Neural progenitor cell (in vitro differentiated cells): Measurements from ENCODE around the gene TMEM244. TPM values are rescaled to one million over a fixed set of nuclear protein-coding genes. Genes with fewer than 3 reads are reported as not detected.

Experiments used
- DNase-seq: peaks from one replicate; pipeline ENCODE4 v3.0.0-alpha.2; 2016; ENCODE audit warnings: low spot score
- H2AFZ ChIP-seq: fragments of 200-600 bp; sonication (generic); replicated peaks from 2 replicates; pipeline ENCODE4 v1.6.1; 2016; ENCODE audit warnings: antibody characterized with exemption
- H3F3A ChIP-seq: fragments of 200-600 bp; sonication (generic); 2 replicates; pipeline ENCODE4 v1.6.1; 2016; ENCODE audit warnings: antibody characterized with exemption, low read depth
- H3K27ac ChIP-seq: fragments of 200-600 bp; sonication (generic); 2 replicates; pipeline ENCODE4 v1.5.1; 2016; ENCODE audit warnings: mild to moderate bottlenecking
- H3K27me3 ChIP-seq: fragments of 200-600 bp; sonication (generic); 2 replicates; pipeline ENCODE4 v1.6.1; 2016; ENCODE audit warnings: mild to moderate bottlenecking, moderate library complexity
- H3K36me3 ChIP-seq: fragments of 200-600 bp; sonication (generic); 2 replicates; pipeline ENCODE4 v1.5.1; 2016
- H3K4me1 ChIP-seq: fragments of 200-600 bp; sonication (generic); 2 replicates; pipeline ENCODE4 v1.6.1; 2016; ENCODE audit warnings: mixed run types
- H3K4me2 ChIP-seq: fragments of 200-600 bp; sonication (generic); 2 replicates; pipeline ENCODE4 v1.6.1; 2016
- H3K4me3 ChIP-seq: fragments of 200-600 bp; sonication (generic); 2 replicates; pipeline ENCODE4 v1.5.1; 2016
- H3K79me2 ChIP-seq: fragments of 200-600 bp; sonication (generic); 2 replicates; pipeline ENCODE4 v1.6.1; 2016; ENCODE audit warnings: low read depth
- H3K9ac ChIP-seq: fragments of 200-600 bp; sonication (generic); 2 replicates; pipeline ENCODE4 v1.6.1; 2016
- H3K9me3 ChIP-seq: fragments of 200-600 bp; sonication (generic); 2 replicates; pipeline ENCODE4 v1.5.1; 2016; ENCODE audit warnings: low read depth
- H4K20me1 ChIP-seq: fragments of 200-600 bp; sonication (generic); 2 replicates; pipeline ENCODE4 v1.6.1; 2016; ENCODE audit warnings: low read depth
- H3K27ac Mint-ChIP-seq: 3 replicates; pipeline ENCODE4 v1.8.0; 2021; ENCODE audit warnings: mixed read lengths
- H3K27me3 Mint-ChIP-seq: 2 replicates; pipeline ENCODE4 v1.8.0; 2022; ENCODE audit warnings: low read depth, mild to moderate bottlenecking, inconsistent platforms, moderate library complexity, mixed read lengths; ENCODE audit not compliant: insufficient read depth
- H3K36me3 Mint-ChIP-seq: 3 replicates; pipeline ENCODE4 v1.8.0; 2021; ENCODE audit warnings: mixed read lengths
- H3K4me1 Mint-ChIP-seq: 3 replicates; pipeline ENCODE4 v1.8.0; 2021; ENCODE audit warnings: mixed read lengths
- H3K4me3 Mint-ChIP-seq: 3 replicates; pipeline ENCODE4 v1.8.0; 2021; ENCODE audit warnings: mild to moderate bottlenecking, moderate library complexity, mixed read lengths
- H3K9me3 Mint-ChIP-seq: 3 replicates; pipeline ENCODE4 v1.8.0; 2020; ENCODE audit warnings: mixed read lengths
- EZH2 ChIP-seq: fragments of 200-600 bp; sonication (generic); IDR thresholded peaks from 2 replicates; pipeline ENCODE4 v1.6.1; 2017; ENCODE audit warnings: antibody characterized with exemption, mild to moderate bottlenecking, moderate library complexity
- EZH2phosphoT487 ChIP-seq: fragments of 200-600 bp; sonication (generic); IDR thresholded peaks from 2 replicates; pipeline ENCODE4 v1.6.1; 2017; ENCODE audit warnings: antibody characterized with exemption
- total RNA-seq: library from RNA; depleted of rRNA; stranded (reverse); fragments of >200 nt; gene quantifications from 2 replicates; pipeline ENCODE4 v1.2.3, GENCODE V29; 2015; ENCODE audit warnings: low replicate concordance
- TF ChIP-seq, protein P1 (sequence below): fragments of 200-600 bp; sonication (generic); IDR thresholded peaks from 2 replicates; pipeline ENCODE4 v1.5.1; 2017; ENCODE audit warnings: antibody characterized with exemption, mild to moderate bottlenecking

The TMEM244 gene, protein sequence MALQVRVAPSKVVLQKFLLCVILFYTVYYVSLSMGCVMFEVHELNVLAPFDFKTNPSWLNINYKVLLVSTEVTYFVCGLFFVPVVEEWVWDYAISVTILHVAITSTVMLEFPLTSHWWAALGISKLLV
- total RNA-seq: not detected in 2 replicates

DNA sequence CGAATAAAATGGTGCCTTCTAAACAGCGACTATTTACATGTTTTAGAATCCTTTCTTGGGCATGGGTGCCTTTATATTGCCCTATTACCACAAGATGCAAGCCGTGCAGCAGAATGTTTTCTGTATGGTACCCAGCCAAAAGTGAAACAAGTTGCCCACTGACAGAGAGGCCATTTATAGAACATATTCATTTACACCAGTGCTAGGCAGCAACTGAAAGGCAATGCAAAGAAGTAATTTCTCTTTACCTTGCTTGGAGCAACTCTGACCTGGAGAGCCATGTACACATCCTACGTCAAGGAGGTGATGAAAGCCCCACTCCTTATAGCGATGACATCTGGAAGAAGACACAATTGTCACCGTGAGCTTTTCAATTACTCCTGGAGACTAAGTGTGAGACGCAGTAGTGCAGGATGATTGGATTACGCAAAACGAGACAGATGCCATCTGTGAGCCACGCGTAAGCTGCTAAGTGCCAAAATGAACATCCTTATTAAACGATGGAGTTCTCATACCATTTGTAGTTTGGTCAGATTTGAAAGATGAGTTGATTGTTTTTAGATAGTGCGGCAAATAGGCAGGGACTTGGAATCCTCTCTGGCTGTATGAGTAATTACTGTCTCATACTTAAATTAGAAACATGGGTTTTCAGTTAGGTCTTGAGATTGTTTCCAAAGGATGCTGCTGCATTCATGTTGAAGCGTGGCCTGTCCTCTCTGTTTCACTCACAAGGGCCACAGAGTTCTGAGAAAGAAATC lies at the start of gene TMEM244:
TMEM244 (minus strand) TSS at position 408 of the 758 bp plus-strand sequence; CDS start at position 281, 127 bp downstream.
- no peak within 1 kb of the TSS for H3K4me3 Mint-ChIP-seq
- Histone ChIP-seq H3K36me3 (no peaks in the 10 kb centered on the region), H3K27me3 (no peaks in the 10 kb centered on the region), H2AFZ (no peak within 1 kb of the TSS), H3K9me3 (no peaks in the 10 kb centered on the region), H3K4me3 (no peak within 1 kb of the TSS), H3K27ac (no peak within 1 kb of the TSS), H3F3A (no peaks in the 10 kb centered on the region), H4K20me1 (no peaks in the 10 kb centered on the region), H3K4me2 (no peak within 1 kb of the TSS), H3K79me2 (no peaks in the 10 kb centered on the region), H3K9ac (no peak within 1 kb of the TSS), H3K4me1 (peaks cover 2% of the 10 kb centered on the region)
- H3K27me3 Mint-ChIP-seq: peaks cover 2% of the 10 kb centered on the region
- no peaks in the 10 kb centered on the region for H3K36me3 Mint-ChIP-seq
- no peak for DNase-seq
- no peak within 1 kb of the TSS for H3K27ac Mint-ChIP-seq
- H3K4me1 Mint-ChIP-seq: no peaks in the 10 kb centered on the region
- TF ChIP-seq EZH2phosphoT487 (no peak), EZH2 (no peak)
- TF ChIP-seq, protein P1, sequence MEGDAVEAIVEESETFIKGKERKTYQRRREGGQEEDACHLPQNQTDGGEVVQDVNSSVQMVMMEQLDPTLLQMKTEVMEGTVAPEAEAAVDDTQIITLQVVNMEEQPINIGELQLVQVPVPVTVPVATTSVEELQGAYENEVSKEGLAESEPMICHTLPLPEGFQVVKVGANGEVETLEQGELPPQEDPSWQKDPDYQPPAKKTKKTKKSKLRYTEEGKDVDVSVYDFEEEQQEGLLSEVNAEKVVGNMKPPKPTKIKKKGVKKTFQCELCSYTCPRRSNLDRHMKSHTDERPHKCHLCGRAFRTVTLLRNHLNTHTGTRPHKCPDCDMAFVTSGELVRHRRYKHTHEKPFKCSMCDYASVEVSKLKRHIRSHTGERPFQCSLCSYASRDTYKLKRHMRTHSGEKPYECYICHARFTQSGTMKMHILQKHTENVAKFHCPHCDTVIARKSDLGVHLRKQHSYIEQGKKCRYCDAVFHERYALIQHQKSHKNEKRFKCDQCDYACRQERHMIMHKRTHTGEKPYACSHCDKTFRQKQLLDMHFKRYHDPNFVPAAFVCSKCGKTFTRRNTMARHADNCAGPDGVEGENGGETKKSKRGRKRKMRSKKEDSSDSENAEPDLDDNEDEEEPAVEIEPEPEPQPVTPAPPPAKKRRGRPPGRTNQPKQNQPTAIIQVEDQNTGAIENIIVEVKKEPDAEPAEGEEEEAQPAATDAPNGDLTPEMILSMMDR: no peak
- H3K9me3 Mint-ChIP-seq: peaks cover 2% of the 10 kb centered on the region

DNA sequence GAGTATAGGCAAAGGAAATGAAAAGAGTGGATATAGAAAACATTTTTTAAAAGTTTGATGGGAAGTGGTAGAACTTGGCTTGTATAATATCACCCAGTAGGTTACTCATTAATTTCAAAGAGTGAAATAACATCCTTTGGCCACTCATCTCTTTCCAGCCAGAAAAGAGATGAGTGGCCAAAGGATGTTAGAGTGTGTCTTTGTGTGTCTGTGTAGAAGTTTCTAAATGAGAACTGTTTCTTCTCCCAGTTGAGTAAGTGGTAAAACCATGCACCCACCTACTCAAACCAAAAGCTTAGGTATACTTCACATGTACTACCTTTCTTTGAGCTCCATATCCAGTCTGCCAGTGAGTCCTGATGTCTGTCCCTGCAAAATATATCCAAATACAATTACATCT lies 47.7 kb upstream of the TMEM244 start:
- Histone ChIP-seq H3K9ac (no peak overlapping the region), H3K27ac (no peak overlapping the region), H3K27me3 (no peaks in the 10 kb centered on the region), H3K9me3 (no peaks in the 10 kb centered on the region), H3K79me2 (no peaks in the 10 kb centered on the region), H4K20me1 (no peaks in the 10 kb centered on the region), H3K4me2 (no peak overlapping the region), H3F3A (no peaks in the 10 kb centered on the region), H3K36me3 (no peaks in the 10 kb centered on the region), H3K4me1 (no peaks in the 10 kb centered on the region), H3K4me3 (no peak overlapping the region), H2AFZ (no peak overlapping the region)
- TF ChIP-seq, protein P1: no peak
- TF ChIP-seq EZH2phosphoT487 (no peak), EZH2 (no peak)
- no peak for DNase-seq
- H3K27me3 Mint-ChIP-seq: no peaks in the 10 kb centered on the region
- H3K9me3 Mint-ChIP-seq: no peaks in the 10 kb centered on the region
- H3K36me3 Mint-ChIP-seq: no peaks in the 10 kb centered on the region
- H3K4me3 Mint-ChIP-seq: no peak overlapping the region
- no peaks in the 10 kb centered on the region for H3K4me1 Mint-ChIP-seq
- no peak overlapping the region for H3K27ac Mint-ChIP-seq

DNA sequence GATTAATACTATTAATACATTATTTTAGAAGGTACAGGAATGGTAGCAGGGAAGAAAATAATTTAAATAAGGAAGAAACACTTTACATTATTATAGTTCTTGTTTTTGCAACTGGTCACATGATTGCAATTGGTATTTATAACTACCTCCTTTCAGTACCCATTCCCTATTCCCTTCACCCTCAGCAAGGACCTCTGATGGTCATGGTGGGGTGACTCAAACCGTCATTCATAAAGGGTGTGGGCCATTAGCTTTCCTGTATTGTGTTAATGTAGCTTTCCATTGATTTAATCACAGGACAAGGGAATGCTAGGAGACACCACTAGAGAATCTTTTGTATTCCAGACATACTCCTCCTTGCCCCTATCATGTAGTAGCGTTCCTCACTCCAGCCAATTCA lies 47.2 kb upstream of the TMEM244 start:
- Mint-ChIP-seq H3K9me3 (no peaks in the 10 kb centered on the region), H3K27ac (no peak overlapping the region), H3K36me3 (no peaks in the 10 kb centered on the region), H3K27me3 (no peaks in the 10 kb centered on the region), H3K4me1 (no peaks in the 10 kb centered on the region), H3K4me3 (no peak overlapping the region)
- no peaks in the 10 kb centered on the region for H3K27me3 ChIP-seq
- H3F3A ChIP-seq: no peaks in the 10 kb centered on the region
- TF ChIP-seq, protein P1: no peak
- TF ChIP-seq EZH2phosphoT487 (no peak), EZH2 (no peak)
- H3K27ac ChIP-seq: no peak overlapping the region
- no peak for DNase-seq
- no peaks in the 10 kb centered on the region for H4K20me1 ChIP-seq
- no peak overlapping the region for H3K4me3 ChIP-seq
- no peak overlapping the region for H2AFZ ChIP-seq
- H3K79me2 ChIP-seq: no peaks in the 10 kb centered on the region
- H3K4me1 ChIP-seq: no peaks in the 10 kb centered on the region
- no peak overlapping the region for H3K9ac ChIP-seq
- no peak overlapping the region for H3K4me2 ChIP-seq
- no peaks in the 10 kb centered on the region for H3K9me3 ChIP-seq
- H3K36me3 ChIP-seq: no peaks in the 10 kb centered on the region
